ENCODE measurements around the gene MTSS2.

Gene MTSS2

GRCh38 chr16:70687102-70687511 is 1.3 kb upstream of the MTSS2 start:
- no peak for DNase-seq (ENCODE audit: low read depth, low spot score)

- no peak for DNase-seq (ENCODE audit: low read depth, low spot score)
Measured at GRCh38 chr16:70686376-70687101, 686 bp upstream of the MTSS2 start.

GRCh38 chr16:70685061-70685937 is 554 bp downstream of the MTSS2 start:
- peak; percentile 42 for DNase-seq (ENCODE audit: low read depth, low spot score)

- DNase-seq (ENCODE audit: low read depth, low spot score): peak; percentile 36
Measured at GRCh38 chr16:70684146-70685060, 1.4 kb downstream of the MTSS2 start.

- DNase-seq (ENCODE audit: low read depth, low spot score): no peak
Measured at GRCh38 chr16:70683146-70683944, 2.5 kb downstream of the MTSS2 start.

GRCh38 chr16:70682239-70683145 is 3.4 kb downstream of the MTSS2 start:
- no peak for DNase-seq (ENCODE audit: low read depth, low spot score)

- peak; percentile 41 for DNase-seq (ENCODE audit: low read depth, low spot score)
Measured at GRCh38 chr16:70681382-70682238, 4.2 kb downstream of the MTSS2 start.

- DNase-seq (ENCODE audit: low read depth, low spot score): no peak
Measured at GRCh38 chr16:70680495-70681381, 5.1 kb downstream of the MTSS2 start.

GRCh38 chr16:70679671-70680494 is 6.0 kb downstream of the MTSS2 start:
- peak; percentile 51 for DNase-seq (ENCODE audit: low read depth, low spot score)

GRCh38 chr16:70678898-70679670 is 6.8 kb downstream of the MTSS2 start:
- no peak for DNase-seq (ENCODE audit: low read depth, low spot score)

GRCh38 chr16:70678121-70678897 is 7.5 kb downstream of the MTSS2 start:
- DNase-seq (ENCODE audit: low read depth, low spot score): no peak

GRCh38 chr16:70677499-70678120 is 8.2 kb downstream of the MTSS2 start:
- DNase-seq (ENCODE audit: low read depth, low spot score): no peak

GRCh38 chr16:70676675-70677498 is 9.0 kb downstream of the MTSS2 start:
- no peak for DNase-seq (ENCODE audit: low read depth, low spot score)

- no peak for DNase-seq (ENCODE audit: low read depth, low spot score)
Measured at GRCh38 chr16:70675851-70676513, 9.9 kb downstream of the MTSS2 start.

Measured in astrocyte of the hippocampus (primary cell).